Karpas-422 (cell line): ENCODE results near the gene GPR55. TPM values are rescaled to one million over a fixed set of nuclear protein-coding genes. Genes with fewer than 3 reads are reported as not detected.

Experiments used
- DNase-seq: peaks from one replicate; pipeline ENCODE4 v3.0.0-alpha.2; 2015
- H2AFZ ChIP-seq: fragments of 200-600 bp; sonication (generic); 2 replicates; pipeline ENCODE4 v1.6.1; 2014; ENCODE audit warnings: antibody characterized with exemption, low read length, mixed read lengths
- H3K27ac ChIP-seq: fragments of 200-600 bp; sonication (generic); 2 replicates; pipeline ENCODE4 v1.5.1; 2014; ENCODE audit warnings: mild to moderate bottlenecking, low read length, moderate library complexity
- H3K27me3 ChIP-seq: fragments of 200-600 bp; sonication (generic); 2 replicates; pipeline ENCODE4 v1.6.1; 2014; ENCODE audit warnings: low read length, mixed read lengths
- H3K36me3 ChIP-seq: fragments of 200-600 bp; sonication (generic); 2 replicates; pipeline ENCODE4 v1.6.1; 2014; ENCODE audit warnings: low read length, mixed read lengths; ENCODE audit not compliant: insufficient read depth
- H3K4me1 ChIP-seq: fragments of 200-600 bp; sonication (generic); 2 replicates; pipeline ENCODE4 v1.6.1; 2014; ENCODE audit warnings: mild to moderate bottlenecking, low read length, mixed read lengths
- H3K4me2 ChIP-seq: fragments of 200-600 bp; sonication (generic); 2 replicates; pipeline ENCODE4 v1.6.1; 2014; ENCODE audit warnings: low read length, low read depth, mild to moderate bottlenecking; ENCODE audit not compliant: poor library complexity, severe bottlenecking
- H3K4me3 ChIP-seq: fragments of 200-600 bp; sonication (generic); 2 replicates; pipeline ENCODE4 v1.5.1; 2014; ENCODE audit warnings: mild to moderate bottlenecking, antibody characterized with exemption, low read length, mixed read lengths
- H3K79me2 ChIP-seq: fragments of 200-600 bp; sonication (generic); 2 replicates; pipeline ENCODE4 v1.6.1; 2014; ENCODE audit warnings: mild to moderate bottlenecking, low read length, mixed read lengths
- H3K9ac ChIP-seq: fragments of 200-600 bp; sonication (generic); 2 replicates; pipeline ENCODE4 v1.6.0; 2014; ENCODE audit warnings: low read length
- H3K9me2 ChIP-seq: fragments of 200-600 bp; sonication (generic), shearing (Covaris generic); replicated peaks from 2 replicates; pipeline ENCODE4 v1.6.0; 2014; ENCODE audit warnings: mild to moderate bottlenecking, low read length, moderate library complexity; ENCODE audit not compliant: insufficient read depth
- H3K9me3 ChIP-seq: fragments of 300-700, 200-600 bp; sonication (generic); 2 replicates; pipeline ENCODE4 v1.6.1; 2014; ENCODE audit warnings: low read length, mixed read lengths
- H4K20me1 ChIP-seq: fragments of 200-600 bp; sonication (generic); 2 replicates; pipeline ENCODE4 v1.6.1; 2014; ENCODE audit warnings: mild to moderate bottlenecking, antibody characterized with exemption, low read length, low read depth; ENCODE audit not compliant: insufficient read depth
- total RNA-seq: library from RNA; depleted of rRNA; stranded (reverse); fragments of >200 nt; shearing (Covaris generic); gene quantifications from 2 replicates; pipeline ENCODE4 v1.2.3, GENCODE V29; 2014; ENCODE audit warnings: low replicate concordance

Gene GPR55
- total RNA-seq, 1 experiment from 2014 or later, result 9.5 TPM

- no peaks in the 10 kb centered on the region for H3K36me3 ChIP-seq
- DNase-seq, result no peak
- H3K9me3 ChIP-seq, result no peaks in the 10 kb centered on the region
- H4K20me1 ChIP-seq, result no peaks in the 10 kb centered on the region
- no peak overlapping the region for H3K27ac ChIP-seq
- H3K27me3 ChIP-seq, result no peaks in the 10 kb centered on the region
- H2AFZ ChIP-seq, result no peak overlapping the region
- H3K4me3 ChIP-seq, result no peak overlapping the region
- H3K4me1 ChIP-seq, result peaks cover 18% of the 10 kb centered on the region
- no peak overlapping the region for H3K9ac ChIP-seq
- H3K9me2 ChIP-seq, result no peaks in the 10 kb centered on the region
- no peaks in the 10 kb centered on the region for H3K79me2 ChIP-seq
- no peak overlapping the region for H3K4me2 ChIP-seq
Observed at GRCh38 chr2:230891064-230891463, 34.0 kb downstream of the GPR55 start.

- Histone ChIP-seq H3K27me3 (no peaks in the 10 kb centered on the region), H3K79me2 (no peaks in the 10 kb centered on the region), H4K20me1 (no peaks in the 10 kb centered on the region), H3K36me3 (no peaks in the 10 kb centered on the region), H3K9me2 (no peaks in the 10 kb centered on the region), H2AFZ (no peak overlapping the region), H3K9ac (no peak overlapping the region), H3K9me3 (no peaks in the 10 kb centered on the region), H3K4me1 (peaks cover 22% of the 10 kb centered on the region), H3K4me2 (no peak overlapping the region), H3K4me3 (no peak overlapping the region), H3K27ac (no peak overlapping the region)
- DNase-seq, result no peak
Observed at GRCh38 chr2:230890646-230891045, 34.4 kb downstream of the GPR55 start.

- Histone ChIP-seq H3K4me3 (no peak overlapping the region), H2AFZ (no peak overlapping the region), H3K4me1 (peaks cover 26% of the 10 kb centered on the region), H3K9me3 (no peaks in the 10 kb centered on the region), H3K79me2 (no peaks in the 10 kb centered on the region), H3K9me2 (no peaks in the 10 kb centered on the region), H3K27ac (no peak overlapping the region), H3K27me3 (no peaks in the 10 kb centered on the region), H4K20me1 (no peaks in the 10 kb centered on the region), H3K36me3 (no peaks in the 10 kb centered on the region), H3K4me2 (no peak overlapping the region), H3K9ac (no peak overlapping the region)
- DNase-seq, result no peak
Observed at GRCh38 chr2:230889911-230890601, 35.0 kb downstream of the GPR55 start.

- H3K27ac ChIP-seq, result no peak overlapping the region
- no peak overlapping the region for H3K4me2 ChIP-seq
- no peaks in the 10 kb centered on the region for H3K27me3 ChIP-seq
- H3K4me1 ChIP-seq, result peaks cover 16% of the 10 kb centered on the region
- no peaks in the 10 kb centered on the region for H3K79me2 ChIP-seq
- no peak for DNase-seq
- H3K9me2 ChIP-seq, result no peaks in the 10 kb centered on the region
- no peaks in the 10 kb centered on the region for H3K9me3 ChIP-seq
- no peak overlapping the region for H2AFZ ChIP-seq
- no peaks in the 10 kb centered on the region for H3K36me3 ChIP-seq
- no peak overlapping the region for H3K4me3 ChIP-seq
- no peak overlapping the region for H3K9ac ChIP-seq
- H4K20me1 ChIP-seq, result no peaks in the 10 kb centered on the region
Observed at GRCh38 chr2:230888824-230889400, 36.1 kb downstream of the GPR55 start.

GRCh38 chr2:230887342-230887741 lies 37.7 kb downstream of the GPR55 start:
- H3K4me2 ChIP-seq, result no peak overlapping the region
- H3K9ac ChIP-seq, result no peak overlapping the region
- H3K79me2 ChIP-seq, result no peaks in the 10 kb centered on the region
- H3K4me1 ChIP-seq, result peaks cover 15% of the 10 kb centered on the region
- no peaks in the 10 kb centered on the region for H3K27me3 ChIP-seq
- H4K20me1 ChIP-seq, result no peaks in the 10 kb centered on the region
- H2AFZ ChIP-seq, result no peak overlapping the region
- H3K36me3 ChIP-seq, result no peaks in the 10 kb centered on the region
- H3K4me3 ChIP-seq, result no peak overlapping the region
- no peaks in the 10 kb centered on the region for H3K9me2 ChIP-seq
- no peak overlapping the region for H3K27ac ChIP-seq
- no peaks in the 10 kb centered on the region for H3K9me3 ChIP-seq
- no peak for DNase-seq

GRCh38 chr2:230886671-230887071 lies 38.4 kb downstream of the GPR55 start:
- no peak for DNase-seq
- no peak overlapping the region for H3K4me2 ChIP-seq
- no peaks in the 10 kb centered on the region for H3K9me3 ChIP-seq
- H3K27me3 ChIP-seq, result no peaks in the 10 kb centered on the region
- H3K4me1 ChIP-seq, result peaks cover 15% of the 10 kb centered on the region
- H3K36me3 ChIP-seq, result no peaks in the 10 kb centered on the region
- no peaks in the 10 kb centered on the region for H3K79me2 ChIP-seq
- H3K9ac ChIP-seq, result no peak overlapping the region
- H3K9me2 ChIP-seq, result no peaks in the 10 kb centered on the region
- no peak overlapping the region for H3K27ac ChIP-seq
- H4K20me1 ChIP-seq, result no peaks in the 10 kb centered on the region
- no peak overlapping the region for H2AFZ ChIP-seq
- H3K4me3 ChIP-seq, result no peak overlapping the region

- Histone ChIP-seq H3K79me2 (no peaks in the 10 kb centered on the region), H3K9ac (no peak overlapping the region), H3K27me3 (no peaks in the 10 kb centered on the region), H3K4me3 (no peak overlapping the region), H4K20me1 (no peaks in the 10 kb centered on the region), H3K27ac (no peak overlapping the region), H3K9me2 (no peaks in the 10 kb centered on the region), H3K9me3 (no peaks in the 10 kb centered on the region), H3K4me1 (peaks cover 12% of the 10 kb centered on the region), H3K36me3 (no peaks in the 10 kb centered on the region), H2AFZ (no peak overlapping the region), H3K4me2 (no peak overlapping the region)
- no peak for DNase-seq
Observed at GRCh38 chr2:230886206-230886605, 38.8 kb downstream of the GPR55 start.

GRCh38 chr2:230885463-230886130 lies 39.4 kb downstream of the GPR55 start:
- peak; percentile 68 for DNase-seq
- Histone ChIP-seq H4K20me1 (no peaks in the 10 kb centered on the region), H3K4me3 (no peak overlapping the region), H3K4me1 (peaks cover 12% of the 10 kb centered on the region), H3K27ac (no peak overlapping the region), H3K9ac (no peak overlapping the region), H3K27me3 (no peaks in the 10 kb centered on the region), H2AFZ (no peak overlapping the region), H3K9me3 (no peaks in the 10 kb centered on the region), H3K79me2 (no peaks in the 10 kb centered on the region), H3K36me3 (no peaks in the 10 kb centered on the region), H3K9me2 (no peaks in the 10 kb centered on the region), H3K4me2 (no peak overlapping the region)
